A673 (cell line): Measurements from ENCODE around the gene COL9A2. TPM values are rescaled to one million over a fixed set of nuclear protein-coding genes. Genes with fewer than 3 reads are reported as not detected.

Source experiments
- BruUV-seq: library from RNA; stranded (reverse); fragments of 400-500 nt; replicated peaks from 2 replicates; lab custom pipeline; 2021; lab: Mats Ljungman, UMichigan
- CTCF ChIA-PET: fragments of 300-600 bp; sonication (Branson Sonifier 250); formaldehyde crosslinking; loops from one replicate; lab custom pipeline; 2022; ENCODE audit warnings: antibody characterized with exemption; lab: Charles Lee
- POLR2A ChIA-PET: fragments of 300-600 bp; sonication (Branson Sonifier 250); formaldehyde crosslinking; loops from one replicate; lab custom pipeline; 2022; ENCODE audit warnings: antibody characterized with exemption; ENCODE audit not compliant: low non-redundant PET; lab: Charles Lee
- DNase-seq: peaks from one replicate; pipeline ENCODE4 v3.0.0-alpha.2; 2015; ENCODE audit warnings: low spot score
- H3K27ac ChIP-seq: fragments of 200-600 bp; sonication (generic); 2 replicates; pipeline ENCODE4 v1.5.1; 2016; ENCODE audit warnings: mixed run types, low read depth, mild to moderate bottlenecking, mixed read lengths, antibody characterized with exemption, low read length; ENCODE audit not compliant: poor library complexity, severe bottlenecking
- H3K27me3 ChIP-seq: fragments of 200-600 bp; sonication (generic); replicated peaks from 2 replicates; pipeline ENCODE4 v1.6.1; 2017; ENCODE audit warnings: mixed run types, low read depth, mild to moderate bottlenecking, mixed read lengths, antibody characterized with exemption, low read length; ENCODE audit not compliant: insufficient read depth, poor library complexity
- H3K36me3 ChIP-seq: fragments of 200-600 bp; sonication (generic); 2 replicates; pipeline ENCODE4 v1.6.1; 2016; ENCODE audit warnings: mixed run types, mild to moderate bottlenecking, mixed read lengths, antibody characterized with exemption, low read length; ENCODE audit not compliant: insufficient read depth, poor library complexity, severe bottlenecking
- H3K4me1 ChIP-seq: fragments of 200-600 bp; sonication (generic); 2 replicates; pipeline ENCODE4 v1.6.1; 2017; ENCODE audit warnings: mixed run types, mild to moderate bottlenecking, mixed read lengths, antibody characterized with exemption, low read length; ENCODE audit not compliant: insufficient read depth, poor library complexity, severe bottlenecking
- H3K4me3 ChIP-seq: fragments of 200-600 bp; sonication (generic); 2 replicates; pipeline ENCODE4 v1.5.1; 2016; ENCODE audit warnings: low read depth, mixed run types, mild to moderate bottlenecking, mixed read lengths, low read length; ENCODE audit not compliant: poor library complexity, severe bottlenecking
- H3K9me3 ChIP-seq: fragments of 200-600 bp; sonication (generic); 2 replicates; pipeline ENCODE4 v1.6.1; 2016; ENCODE audit warnings: mixed run types, low read depth, mild to moderate bottlenecking, mixed read lengths, antibody characterized with exemption, low read length; ENCODE audit not compliant: poor library complexity, severe bottlenecking
- CTCF ChIP-seq: fragments of 300-800, 200-600 bp; sonication (generic); conservative IDR thresholded peaks from 2 replicates; pipeline ENCODE4 v1.5.1; 2017; ENCODE audit warnings: low read depth, mild to moderate bottlenecking, antibody characterized with exemption, low read length, moderate library complexity, mixed read lengths
- EZH2 ChIP-seq: fragments of 200-600 bp; sonication (generic); IDR thresholded peaks from 2 replicates; pipeline ENCODE4 v1.6.1; 2017; ENCODE audit warnings: borderline replicate concordance, low read depth, mild to moderate bottlenecking, mixed read lengths, antibody characterized with exemption, low read length; ENCODE audit not compliant: poor library complexity, severe bottlenecking
- intact Hi-C: fragments of 100-400 bp; cut with micrococcal nuclease; formaldehyde crosslinking; loops from one replicate; pipeline ENCODE4 v1.10.0; 2022; ENCODE audit not compliant: unreplicated experiment
- total RNA-seq: library from RNA; stranded (reverse); gene quantifications from 2 replicates; pipeline ENCODE4 v1.2.3, GENCODE V29; 2021

Gene COL9A2
- total RNA-seq, 1 experiment from 2014 or later: 5.2 TPM

DNA sequence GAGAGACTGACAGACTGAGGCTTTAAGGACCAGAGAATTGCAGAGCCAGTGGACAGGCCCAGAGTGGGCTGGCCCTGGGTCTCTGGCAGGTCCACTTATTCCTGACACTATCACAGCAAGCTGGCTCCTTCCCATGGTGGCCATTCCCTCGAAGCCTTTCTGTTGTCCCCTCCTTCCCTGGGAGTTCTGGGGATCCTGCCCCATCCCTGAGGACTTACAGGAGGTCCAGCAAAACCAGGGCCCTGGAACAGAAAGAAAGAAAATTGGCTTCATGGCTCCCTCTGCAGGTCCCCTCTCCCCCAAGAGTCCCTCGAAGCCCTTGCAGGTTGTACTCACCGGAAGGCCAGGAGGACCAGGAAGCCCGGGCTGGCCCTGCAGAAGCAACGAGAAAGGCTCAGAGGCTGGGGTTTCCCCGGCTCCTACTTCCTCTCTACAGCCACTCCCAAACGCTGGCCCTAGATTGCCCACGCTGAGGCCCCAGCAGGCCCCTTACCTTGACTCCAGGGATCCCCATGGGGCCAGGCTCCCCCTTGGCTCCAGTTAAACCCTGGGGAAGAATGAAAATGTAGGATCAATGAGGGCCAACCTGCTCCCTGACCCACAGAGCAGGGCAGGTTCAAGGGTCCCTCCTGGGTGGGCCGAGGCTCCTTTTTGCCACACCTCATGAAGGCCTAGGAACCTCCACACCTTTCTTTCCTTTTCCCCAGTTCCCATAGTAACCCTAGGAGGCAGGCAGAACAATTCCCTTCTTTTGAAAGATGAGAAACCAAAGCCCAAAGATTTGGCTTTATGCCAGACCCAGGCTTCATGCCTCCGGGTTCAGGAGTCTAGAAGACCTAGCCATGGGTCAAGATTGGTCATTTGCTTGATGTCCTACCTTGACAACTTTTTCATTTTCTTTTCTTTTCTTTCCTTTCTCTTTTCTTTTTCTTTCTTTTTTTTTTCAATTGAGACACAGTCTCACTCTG is 4.6 kb downstream of the COL9A2 start:
- POLR2A ChIA-PET: no interaction called here
- TF ChIP-seq CTCF (no peak), EZH2 (no peak)
- H3K36me3 ChIP-seq: no peaks in the 10 kb centered on the region
- no peak for DNase-seq
- no peak overlapping the region for H3K4me3 ChIP-seq
- H3K9me3 ChIP-seq: no peaks in the 10 kb centered on the region
- no peak overlapping the region for H3K27ac ChIP-seq
- intact Hi-C loops: no loop called here
- H3K27me3 ChIP-seq: no peaks in the 10 kb centered on the region
- CTCF ChIA-PET: no interaction called here
- BruUV-seq: no TSS peak
- peaks cover 19% of the 10 kb centered on the region for H3K4me1 ChIP-seq

DNA sequence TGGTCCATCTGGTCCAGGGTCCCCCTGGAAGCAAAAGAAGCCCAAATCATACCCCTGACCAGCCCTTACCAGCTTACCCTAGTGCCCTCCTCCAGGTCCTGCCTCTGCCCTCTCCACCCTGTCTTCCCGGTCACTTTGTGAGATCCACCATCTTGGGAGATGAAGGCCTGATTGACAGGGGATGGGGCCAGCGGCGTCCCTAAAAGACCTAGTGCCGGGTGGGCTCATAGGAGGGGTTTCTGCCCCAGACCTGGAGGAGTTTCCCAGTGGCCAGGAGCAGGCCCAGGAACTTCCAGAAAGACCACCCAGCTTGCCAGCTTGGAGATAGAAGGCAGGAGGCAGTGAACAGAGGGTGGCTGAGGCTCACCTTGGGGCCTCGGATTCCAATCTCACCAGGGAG is 5.4 kb downstream of the COL9A2 start:
- POLR2A ChIA-PET: no interaction called here
- Histone ChIP-seq H3K4me3 (no peak overlapping the region), H3K27me3 (no peaks in the 10 kb centered on the region), H3K9me3 (no peaks in the 10 kb centered on the region), H3K27ac (no peak overlapping the region), H3K36me3 (no peaks in the 10 kb centered on the region), H3K4me1 (peaks cover 12% of the 10 kb centered on the region)
- TF ChIP-seq CTCF (no peak), EZH2 (no peak)
- intact Hi-C loops: no loop called here
- no TSS peak for BruUV-seq
- no peak for DNase-seq
- CTCF ChIA-PET: no interaction called here

GRCh38 chr1:40310983-40311642 is 6.0 kb downstream of the COL9A2 start:
- no TSS peak for BruUV-seq
- H3K9me3 ChIP-seq: no peaks in the 10 kb centered on the region
- DNase-seq: no peak
- no peak overlapping the region for H3K4me3 ChIP-seq
- intact Hi-C loops: no loop called here
- no peak overlapping the region for H3K27ac ChIP-seq
- H3K4me1 ChIP-seq: peaks cover 12% of the 10 kb centered on the region
- H3K27me3 ChIP-seq: no peaks in the 10 kb centered on the region
- ChIA-PET CTCF (interaction anchor here (1.2 kb wide), 1 partner anchor 94 kb away, joined by 3 read pairs; no protein-coding TSS in a partner anchor), POLR2A (no interaction called here)
- no peak for TF ChIP-seq CTCF
- TF ChIP-seq EZH2: no peak
- no peaks in the 10 kb centered on the region for H3K36me3 ChIP-seq
